DOHH2 (cell line): ENCODE measurements around the gene RPS6KA2.

ENCODE experiments used
- CTCF ChIP-seq: fragments of 200-600 bp; sonication (generic); IDR thresholded peaks from one replicate; pipeline ENCODE4 v1.5.1; 2014; ENCODE audit warnings: antibody characterized with exemption, mild to moderate bottlenecking, low read depth, low read length; ENCODE audit not compliant: poor library complexity, severe bottlenecking
- EZH2phosphoT487 ChIP-seq: fragments of 200-600 bp; sonication (generic); IDR thresholded peaks from 2 replicates; pipeline ENCODE4 v1.6.1; 2017; ENCODE audit warnings: borderline replicate concordance, mild to moderate bottlenecking, antibody characterized with exemption, low read length, moderate library complexity, mixed read lengths

- no peak for TF ChIP-seq CTCF
- no peak for TF ChIP-seq EZH2phosphoT487
These were observed 247.9 kb downstream of the RPS6KA2 start for GRCh38 chr6:166379103-166379586.
